NCI-H128 (cell line): ENCODE data around the gene FLAD1.
A peak's percentile ranks its signal among the peaks of the same experiment; 100 is the strongest.

Source experiments
- DNase-seq: peaks from one replicate; lab custom pipeline; 2025; ENCODE audit not compliant: unreplicated experiment; lab: John Stamatoyannopoulos, UW

Gene FLAD1

GRCh38 chr1:155014709-155015508 is 31.8 kb downstream of the FLAD1 start:
- no peak for DNase-seq

GRCh38 chr1:155015527-155016230 is 32.5 kb downstream of the FLAD1 start:
- no peak for DNase-seq

GRCh38 chr1:155016231-155016831 is 33.2 kb downstream of the FLAD1 start:
- DNase-seq, result no peak

- peak; percentile 71 for DNase-seq
Measured at GRCh38 chr1:155017041-155017945, 34.1 kb downstream of the FLAD1 start.

- no peak for DNase-seq
Measured at GRCh38 chr1:155017946-155018316, 34.8 kb downstream of the FLAD1 start.

GRCh38 chr1:155018617-155019348 is 35.6 kb downstream of the FLAD1 start:
- DNase-seq, result no peak

GRCh38 chr1:155019377-155020245 is 36.5 kb downstream of the FLAD1 start:
- no peak for DNase-seq

- no peak for DNase-seq
Measured at GRCh38 chr1:155022136-155022926, 39.2 kb downstream of the FLAD1 start.

GRCh38 chr1:155022927-155023236 is 39.7 kb downstream of the FLAD1 start:
- DNase-seq, result no peak

- DNase-seq, result no peak
Measured at GRCh38 chr1:155023627-155024026, 40.5 kb downstream of the FLAD1 start.

- no peak for DNase-seq
Measured at GRCh38 chr1:155024315-155024714, 41.2 kb downstream of the FLAD1 start.

GRCh38 chr1:155026154-155026553 is 43.0 kb downstream of the FLAD1 start:
- no peak for DNase-seq

GRCh38 chr1:155026588-155026987 is 43.4 kb downstream of the FLAD1 start:
- DNase-seq, result no peak

GRCh38 chr1:155029513-155030242 is 46.5 kb downstream of the FLAD1 start:
- DNase-seq, result no peak

GRCh38 chr1:155030243-155030795 is 47.2 kb downstream of the FLAD1 start:
- DNase-seq, result no peak

- no peak for DNase-seq
Measured at GRCh38 chr1:155030899-155031298, 47.8 kb downstream of the FLAD1 start.

GRCh38 chr1:155032886-155033285 is 49.7 kb downstream of the FLAD1 start:
- DNase-seq, result no peak

GRCh38 chr1:155033524-155033923 is 50.4 kb downstream of the FLAD1 start, which contains the start of the genes DCST1 and DCST2:
DCST1 (plus strand) TSS chr1:155033824; CDS start chr1:155034037, 213 bp downstream.
DCST2 (minus strand) TSS chr1:155033781; CDS start chr1:155033701, 80 bp downstream.
- no peak for DNase-seq
